ENCODE data around the gene ZCCHC2. TPM values are rescaled to one million over a fixed set of nuclear protein-coding genes. Genes with fewer than 3 reads are reported as not detected.

Gene ZCCHC2
- total RNA-seq, 4 donors from 2014 or later, result 18.9 to 26.1 (median 23.8) TPM

- Histone ChIP-seq H3K4me3 (no peak overlapping the region), H3K9me3 (peaks cover 0 to 2% (median 0%) of the 10 kb centered on the region in 4 donors), H3K27me3 (peaks cover 0 to 4% (median 0%) of the 10 kb centered on the region in 4 donors), H3K27ac (replicated peaks in 1 of 4) (no peak overlapping the region), H3K4me1 (no peaks in the 10 kb centered on the region), H3K36me3 (no peaks in the 10 kb centered on the region)
- no peak for DNase-seq (ENCODE audit: extremely low spot score)
- TF ChIP-seq EP300 (IDR thresholded peaks at IDR 0.05) (no peak), POLR2AphosphoS5 (IDR thresholded peaks at IDR 0.05) (no peak), POLR2A (IDR thresholded peaks at IDR 0.05; ENCODE audit: low read depth) (no peak)
- TF ChIP-seq, protein P1, sequence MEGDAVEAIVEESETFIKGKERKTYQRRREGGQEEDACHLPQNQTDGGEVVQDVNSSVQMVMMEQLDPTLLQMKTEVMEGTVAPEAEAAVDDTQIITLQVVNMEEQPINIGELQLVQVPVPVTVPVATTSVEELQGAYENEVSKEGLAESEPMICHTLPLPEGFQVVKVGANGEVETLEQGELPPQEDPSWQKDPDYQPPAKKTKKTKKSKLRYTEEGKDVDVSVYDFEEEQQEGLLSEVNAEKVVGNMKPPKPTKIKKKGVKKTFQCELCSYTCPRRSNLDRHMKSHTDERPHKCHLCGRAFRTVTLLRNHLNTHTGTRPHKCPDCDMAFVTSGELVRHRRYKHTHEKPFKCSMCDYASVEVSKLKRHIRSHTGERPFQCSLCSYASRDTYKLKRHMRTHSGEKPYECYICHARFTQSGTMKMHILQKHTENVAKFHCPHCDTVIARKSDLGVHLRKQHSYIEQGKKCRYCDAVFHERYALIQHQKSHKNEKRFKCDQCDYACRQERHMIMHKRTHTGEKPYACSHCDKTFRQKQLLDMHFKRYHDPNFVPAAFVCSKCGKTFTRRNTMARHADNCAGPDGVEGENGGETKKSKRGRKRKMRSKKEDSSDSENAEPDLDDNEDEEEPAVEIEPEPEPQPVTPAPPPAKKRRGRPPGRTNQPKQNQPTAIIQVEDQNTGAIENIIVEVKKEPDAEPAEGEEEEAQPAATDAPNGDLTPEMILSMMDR (IDR thresholded peaks at IDR 0.05), result no peak
- intact Hi-C loops (cut with DNase I), result no loop called here
- WGBS, result 93% methylated on average over 17 of the region's 17 CpGs
Observed at GRCh38 chr18:62493033-62493862, 29.6 kb upstream of the ZCCHC2 start.

GRCh38 chr18:62494764-62495163, 28.1 kb upstream of the ZCCHC2 start:
- Histone ChIP-seq H3K27me3 (no peaks in the 10 kb centered on the region), H3K4me1 (no peaks in the 10 kb centered on the region), H3K4me3 (no peak overlapping the region), H3K27ac (replicated peaks in 1 of 4) (no peak overlapping the region), H3K9me3 (no peaks in the 10 kb centered on the region), H3K36me3 (no peaks in the 10 kb centered on the region)
- intact Hi-C loops (cut with DNase I), result no loop called here
- TF ChIP-seq POLR2AphosphoS5 (IDR thresholded peaks at IDR 0.05) (no peak), EP300 (IDR thresholded peaks at IDR 0.05) (no peak), POLR2A (IDR thresholded peaks at IDR 0.05; ENCODE audit: low read depth) (no peak)
- TF ChIP-seq, protein P1 (IDR thresholded peaks at IDR 0.05), result no peak
- WGBS, result 86% methylated on average over 3 of the region's 3 CpGs
- no peak for DNase-seq (ENCODE audit: extremely low spot score)

DNA sequence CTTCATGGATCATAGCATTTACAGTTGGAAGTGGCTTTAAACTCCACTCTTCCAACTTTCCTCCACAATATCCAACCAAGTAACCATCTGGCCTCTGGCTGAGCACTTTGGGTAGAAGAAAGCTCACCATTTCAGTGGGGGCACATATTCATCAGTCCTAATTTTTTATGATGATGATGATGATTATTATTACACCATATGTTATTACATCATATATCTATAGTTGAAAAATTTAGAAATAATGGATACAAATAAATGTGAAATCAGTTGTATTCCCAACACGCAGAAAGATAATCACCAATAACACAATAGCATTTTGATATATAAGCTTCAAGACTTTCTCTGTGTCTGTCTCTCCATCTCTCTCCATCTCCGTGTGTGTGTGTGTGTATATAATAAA, 26.6 kb upstream of the ZCCHC2 start:
- Histone ChIP-seq H3K27me3 (no peaks in the 10 kb centered on the region), H3K9me3 (no peaks in the 10 kb centered on the region), H3K27ac (replicated peaks in 1 of 4) (no peak overlapping the region), H3K36me3 (no peaks in the 10 kb centered on the region), H3K4me3 (no peak overlapping the region), H3K4me1 (no peaks in the 10 kb centered on the region)
- WGBS, result 87% methylated on average over 2 of the region's 2 CpGs
- TF ChIP-seq POLR2A (IDR thresholded peaks at IDR 0.05; ENCODE audit: low read depth) (no peak), EP300 (IDR thresholded peaks at IDR 0.05) (no peak), POLR2AphosphoS5 (IDR thresholded peaks at IDR 0.05) (no peak)
- TF ChIP-seq, protein P1 (IDR thresholded peaks at IDR 0.05), result no peak
- DNase-seq (ENCODE audit: extremely low spot score), result no peak
- intact Hi-C loops (cut with DNase I), result no loop called here

DNA sequence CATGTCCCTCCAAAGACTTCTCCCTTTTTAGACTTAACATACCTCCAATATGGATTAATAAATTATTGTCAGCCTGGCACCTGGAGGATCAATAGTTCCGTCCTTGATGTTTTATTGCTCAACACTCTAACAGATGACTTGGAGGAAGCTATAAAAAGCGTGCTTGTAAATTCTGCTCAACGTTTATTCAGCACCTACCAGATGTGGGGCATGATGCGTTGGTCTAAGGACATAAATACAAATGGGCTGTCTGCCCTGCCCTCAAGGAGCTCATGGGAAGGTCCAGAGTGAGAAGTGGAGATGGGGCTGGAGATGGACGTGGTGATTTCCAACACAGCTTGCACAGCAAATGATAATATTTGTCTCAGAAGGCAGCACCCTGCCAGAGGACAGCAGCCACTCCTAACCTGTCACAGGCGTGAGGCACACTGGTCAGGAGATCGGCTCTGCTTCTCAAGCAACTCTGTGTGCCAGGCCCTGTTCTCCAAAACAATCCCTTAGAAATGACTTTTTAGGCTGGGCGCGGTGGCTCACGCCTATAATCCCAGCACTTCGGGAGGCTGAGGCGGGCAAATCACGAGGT, 25.5 kb upstream of the ZCCHC2 start:
- H3K4me3 ChIP-seq, result no peak overlapping the region
- TF ChIP-seq POLR2AphosphoS5 (IDR thresholded peaks at IDR 0.05) (no peak), EP300 (IDR thresholded peaks at IDR 0.05) (no peak), POLR2A (IDR thresholded peaks at IDR 0.05; ENCODE audit: low read depth) (no peak)
- TF ChIP-seq, protein P1 (IDR thresholded peaks at IDR 0.05), result no peak
- H3K27me3 ChIP-seq, result no peaks in the 10 kb centered on the region
- no peaks in the 10 kb centered on the region for H3K36me3 ChIP-seq
- DNase-seq (ENCODE audit: extremely low spot score), result no peak
- intact Hi-C loops (cut with DNase I), result no loop called here
- 84% methylated on average over 10 of the region's 13 CpGs for WGBS
- no peaks in the 10 kb centered on the region for H3K4me1 ChIP-seq
- H3K9me3 ChIP-seq, result no peaks in the 10 kb centered on the region
- H3K27ac ChIP-seq (replicated peaks in 1 of 4), result no peak overlapping the region
